ENCODE measurements around the gene ZNF804A.

Gene ZNF804A

GRCh38 chr2:184611361-184612085, 13.2 kb downstream of the ZNF804A start:
- DNase-seq: peak; percentile 18 to 40

DNA sequence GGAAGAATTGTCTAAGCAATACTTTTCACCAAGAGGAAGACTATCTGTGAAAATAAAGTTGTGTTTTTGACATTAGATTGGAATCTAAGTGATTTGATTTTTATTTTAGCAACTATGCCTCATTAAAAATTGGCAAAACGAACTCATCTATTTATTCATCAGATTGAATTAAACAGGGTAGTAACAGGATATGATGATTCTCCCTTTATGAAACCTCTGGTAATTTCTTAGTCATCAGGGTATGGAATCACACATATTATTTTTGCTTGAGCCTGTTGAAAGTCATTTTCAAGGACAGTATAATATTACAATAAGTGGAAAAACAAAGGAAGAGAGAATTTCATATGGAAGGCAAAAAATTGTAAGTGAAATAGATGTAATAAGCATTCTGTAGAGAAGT, 22.0 kb downstream of the ZNF804A start:
- DNase-seq: no peak

DNA sequence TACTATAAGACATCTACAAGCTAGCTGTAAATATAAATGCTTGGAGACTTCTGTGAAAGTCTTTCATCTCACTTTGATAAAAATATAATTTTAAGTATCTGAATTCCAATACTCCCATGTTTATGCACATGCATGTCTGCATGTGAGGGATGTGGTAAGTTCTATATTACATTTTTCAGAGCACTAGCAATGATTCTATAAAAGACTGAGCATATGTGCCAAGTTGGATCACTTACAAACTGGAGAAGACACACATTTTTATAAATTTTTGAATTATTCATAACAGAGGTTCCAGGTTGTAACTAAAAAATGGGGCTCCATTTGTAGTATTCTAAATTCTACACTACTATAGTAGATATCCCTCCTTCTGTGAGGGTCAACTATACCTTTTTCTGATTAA, 26.0 kb downstream of the ZNF804A start:
- no peak for DNase-seq

DNA sequence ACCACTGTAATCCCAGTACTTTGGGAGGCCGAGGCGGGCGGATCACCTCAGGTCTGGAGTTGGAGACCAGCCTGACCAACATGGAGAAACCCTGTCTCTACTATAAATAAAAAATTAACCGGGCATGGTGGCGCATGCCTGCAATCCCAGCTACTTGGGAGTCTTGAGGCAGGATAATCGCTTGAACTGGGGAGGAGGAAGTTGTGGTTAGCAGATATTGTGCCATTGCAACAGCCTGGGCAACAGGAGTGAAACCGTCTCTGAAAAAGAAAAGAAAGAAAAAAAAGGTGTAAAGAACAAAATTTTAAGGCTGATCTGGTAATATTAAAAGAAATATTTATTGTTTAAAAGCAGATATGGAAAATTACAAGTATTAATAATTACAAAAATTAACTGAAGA, 29.7 kb downstream of the ZNF804A start:
- DNase-seq: no peak

DNA sequence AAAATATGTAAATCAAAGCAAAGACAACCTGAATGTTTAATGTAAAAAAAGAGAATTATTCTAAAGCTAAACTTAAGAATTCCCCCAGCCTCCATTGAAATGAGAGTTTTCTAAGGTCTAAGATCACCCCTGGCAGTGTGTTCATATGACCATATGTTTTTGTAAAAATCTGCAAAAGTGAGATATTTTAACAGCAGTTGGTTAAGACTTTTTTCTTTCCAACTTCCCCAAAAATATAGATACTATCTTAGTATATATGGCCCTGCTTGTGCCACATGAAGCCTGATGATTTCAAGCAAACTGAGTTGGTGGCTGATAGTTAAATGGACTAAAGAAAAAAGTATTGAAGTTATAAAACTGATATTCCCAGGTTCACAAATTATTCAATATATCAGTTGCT, 35.4 kb downstream of the ZNF804A start:
- no peak for DNase-seq

DNA sequence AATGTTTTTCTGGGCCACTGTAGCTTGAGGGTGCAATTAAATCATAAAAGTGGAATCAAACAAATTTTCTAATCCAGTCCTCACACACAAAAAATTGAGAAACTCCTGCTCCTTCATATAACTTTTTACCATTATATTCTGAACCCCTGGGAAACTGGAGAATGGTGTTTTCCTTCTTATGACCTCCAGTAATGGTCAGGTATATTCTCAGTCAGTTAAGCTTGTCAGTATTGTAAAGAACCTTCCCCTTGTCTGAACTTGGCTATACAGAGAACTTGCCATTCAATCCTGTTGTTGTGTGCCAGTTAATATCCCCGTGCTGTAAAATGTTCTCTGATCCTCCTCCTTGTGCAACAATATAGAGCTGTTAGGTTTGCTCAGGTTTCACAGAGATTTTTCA, 39.5 kb downstream of the ZNF804A start:
- no peak for DNase-seq

- peak in 1 of 2 experiments; percentile 28 for DNase-seq
Measured at GRCh38 chr2:184644685-184645084, 46.4 kb downstream of the ZNF804A start.

DNA sequence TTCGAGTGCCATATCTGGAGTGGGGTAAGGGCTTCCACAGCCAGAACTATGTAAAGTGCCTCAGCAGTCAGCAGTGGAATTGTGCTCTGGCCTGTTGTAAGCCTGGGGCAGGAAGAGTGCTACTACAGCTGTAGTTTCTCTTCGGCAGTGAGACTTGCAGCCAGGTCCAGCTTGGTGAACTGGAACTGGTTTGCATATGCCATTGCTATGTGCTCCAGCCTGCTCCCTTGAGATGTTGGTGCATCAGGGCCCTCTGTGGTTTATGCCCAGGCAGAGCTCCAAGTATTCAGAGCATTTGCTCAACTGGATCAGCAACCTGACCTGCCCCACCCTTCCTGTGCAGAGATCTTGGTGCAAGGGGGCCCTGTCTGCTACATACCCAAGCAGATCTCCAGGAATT, 47.8 kb downstream of the ZNF804A start:
- DNase-seq: no peak

GRCh38 chr2:184646593-184646992, 48.3 kb downstream of the ZNF804A start:
- DNase-seq: no peak

DNA sequence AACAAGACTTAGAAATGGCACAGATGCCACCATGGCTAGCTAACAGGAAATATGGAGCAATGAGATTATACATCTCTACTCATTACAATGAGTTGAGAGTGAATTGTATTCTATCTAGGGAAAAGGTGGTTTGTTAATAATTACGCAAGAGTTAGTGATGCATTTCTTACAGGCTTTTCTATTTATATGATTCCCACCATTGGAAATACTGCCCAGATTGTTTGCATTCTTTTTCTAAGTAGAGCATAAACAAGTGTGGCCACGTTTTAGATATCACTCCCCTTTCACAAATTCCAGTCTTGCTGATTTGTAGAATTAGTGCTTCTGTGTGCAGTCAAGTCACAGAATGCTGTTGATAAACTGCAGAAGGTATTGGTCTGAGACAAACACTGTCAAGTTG, 56.6 kb downstream of the ZNF804A start:
- DNase-seq: no peak

DNA sequence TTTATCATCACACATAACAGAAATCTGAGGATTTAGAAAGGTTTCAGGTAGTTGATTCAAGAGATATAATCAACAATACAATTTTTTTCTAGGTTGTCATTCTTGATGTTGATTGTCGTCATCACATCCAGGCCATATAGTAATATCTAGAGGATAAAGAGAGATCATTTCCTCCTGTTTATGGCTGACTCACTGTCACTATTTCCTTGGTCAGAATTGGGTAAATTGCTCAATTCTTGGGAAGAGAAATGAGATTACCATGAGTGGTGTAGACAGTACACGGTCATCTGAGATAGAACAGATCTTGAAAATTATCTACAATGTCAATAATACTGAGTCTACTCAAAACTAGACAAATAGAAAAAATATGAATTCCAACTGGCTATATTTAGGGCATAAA, 78.8 kb downstream of the ZNF804A start:
- DNase-seq: no peak

GRCh38 chr2:184679219-184680018, 81.1 kb downstream of the ZNF804A start:
- DNase-seq: no peak

DNA sequence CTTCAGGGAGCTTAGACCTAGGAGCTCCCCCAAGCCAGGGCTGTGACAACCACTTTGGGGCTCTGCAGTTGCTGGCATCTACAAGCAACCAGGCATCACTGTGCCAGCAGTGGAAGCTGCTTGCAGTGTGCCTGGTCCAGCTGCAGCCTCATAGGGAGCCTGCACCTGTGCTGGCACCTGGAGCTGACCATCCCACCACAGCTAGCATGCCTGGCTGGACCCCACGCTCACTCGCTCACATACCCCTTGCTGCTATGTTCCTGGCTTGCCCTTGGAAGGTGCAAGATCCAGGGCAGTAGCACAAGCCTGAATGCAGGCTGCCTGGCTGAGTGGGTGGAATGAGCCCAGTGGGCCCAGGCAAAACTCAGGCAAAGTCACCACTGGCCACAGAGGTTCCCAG, 82.5 kb downstream of the ZNF804A start:
- no peak for DNase-seq

GRCh38 chr2:184681642-184682321, 83.5 kb downstream of the ZNF804A start:
- no peak for DNase-seq

DNA sequence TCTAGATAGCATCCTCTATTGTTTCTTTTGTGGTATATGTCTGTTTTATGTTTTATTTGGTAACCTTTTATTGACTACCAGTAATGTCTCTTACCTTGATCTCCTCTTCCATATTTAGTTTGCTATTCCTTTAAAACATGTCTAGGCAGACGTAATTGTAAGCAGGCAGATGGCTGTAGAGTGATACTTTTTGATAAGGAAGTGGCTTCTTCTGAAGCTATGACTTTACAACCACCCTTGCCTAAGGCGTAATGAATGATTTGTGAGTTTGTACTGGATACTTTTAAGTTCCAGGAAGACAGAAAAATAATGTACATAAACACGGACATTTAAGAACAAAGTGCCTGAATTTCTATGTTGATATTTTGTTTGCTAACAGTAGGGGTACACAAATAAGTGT, 85.6 kb downstream of the ZNF804A start:
- DNase-seq: no peak

GRCh38 chr2:184685999-184686841, 87.9 kb downstream of the ZNF804A start:
- no peak for DNase-seq

DNA sequence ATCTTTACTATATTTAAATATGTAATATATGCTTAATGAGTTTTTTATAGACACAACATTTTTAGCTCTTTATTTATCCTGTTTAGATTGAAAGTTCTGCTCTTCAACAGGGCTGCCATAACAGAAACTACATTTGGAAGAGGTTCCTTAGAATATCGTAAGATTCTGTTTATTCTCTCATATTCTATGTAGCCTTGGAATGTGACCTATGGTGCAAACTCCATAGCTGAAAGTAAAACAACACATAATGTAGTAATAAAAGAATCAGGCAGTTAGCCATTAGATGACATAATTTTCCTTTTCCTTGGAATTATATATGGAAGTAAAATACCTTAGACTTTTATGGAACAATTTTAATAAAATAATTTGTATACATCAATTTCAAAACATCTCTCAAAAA, 91.3 kb downstream of the ZNF804A start:
- no peak for DNase-seq

- DNase-seq: peak; percentile 61 to 93
Measured at GRCh38 chr2:184692141-184692734, 93.9 kb downstream of the ZNF804A start.

- DNase-seq: no peak
Measured at GRCh38 chr2:184696644-184697043, 98.3 kb downstream of the ZNF804A start.

GRCh38 chr2:184698476-184698875, 100.1 kb downstream of the ZNF804A start:
- DNase-seq: no peak

DNA sequence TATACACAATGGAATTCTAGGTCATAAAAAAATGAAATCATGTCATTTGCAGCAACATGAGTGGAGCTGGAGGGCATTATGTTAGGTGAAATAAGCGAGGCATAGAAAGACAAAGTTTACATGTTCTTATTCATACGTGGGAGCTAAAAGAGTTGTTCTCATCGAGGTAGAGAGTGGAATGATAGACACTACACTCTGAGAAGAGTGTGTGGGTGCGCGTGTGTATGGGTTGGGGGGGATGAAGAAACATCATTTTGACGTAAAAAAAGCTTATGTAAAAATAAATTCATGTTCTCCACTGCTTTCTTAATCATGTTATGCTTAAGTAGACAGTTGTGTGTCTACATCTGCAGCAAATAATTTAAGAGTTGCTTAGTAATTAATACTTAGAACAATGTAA, 123.6 kb downstream of the ZNF804A start:
- DNase-seq: no peak

- no peak for DNase-seq
Measured at GRCh38 chr2:184727813-184728212, 129.5 kb downstream of the ZNF804A start.

- DNase-seq: no peak
Measured at GRCh38 chr2:184728411-184728810, 130.1 kb downstream of the ZNF804A start.
